WTC11 (cell line): ENCODE data around the gene DNAH11.

Experiments used
- CTCF ChIP-seq: fragments of 200-600 bp; IDR thresholded peaks from 2 replicates; pipeline ENCODE4 v1.8.0; 2022; ENCODE audit warnings: antibody characterized with exemption
- FOXK1 ChIP-seq: sonication (generic); formaldehyde crosslinking; IDR thresholded peaks from 2 replicates; pipeline ENCODE4 v1.8.0; 2022; ENCODE audit warnings: mild to moderate bottlenecking, moderate library complexity, missing genetic modification reagents
- IRF2 ChIP-seq: sonication (generic); formaldehyde crosslinking; IDR thresholded peaks from 2 replicates; pipeline ENCODE4 v1.8.0; 2022; ENCODE audit warnings: low read depth, missing genetic modification reagents, borderline replicate concordance
- JUN ChIP-seq: sonication (generic); formaldehyde crosslinking; IDR thresholded peaks from 2 replicates; pipeline ENCODE4 v1.8.0; 2023; ENCODE audit warnings: mild to moderate bottlenecking, missing genetic modification reagents
- MAX ChIP-seq: sonication (generic); formaldehyde crosslinking; IDR thresholded peaks from 2 replicates; pipeline ENCODE4 v1.8.0; 2022; ENCODE audit warnings: mild to moderate bottlenecking, missing genetic modification reagents
- ZNF423 ChIP-seq: fragments of 250-450 bp; sonication (Bioruptor Pico); IDR thresholded peaks from 2 replicates; pipeline ENCODE4 v2.1.2; 2022; ENCODE audit warnings: mild to moderate bottlenecking, moderate library complexity
- TF ChIP-seq, protein P1 (sequence below): fragments of 250-450 bp; sonication (Bioruptor Pico); IDR thresholded peaks from 2 replicates; pipeline ENCODE4 v2.1.2; 2022; ENCODE audit warnings: mild to moderate bottlenecking, moderate library complexity

DNA sequence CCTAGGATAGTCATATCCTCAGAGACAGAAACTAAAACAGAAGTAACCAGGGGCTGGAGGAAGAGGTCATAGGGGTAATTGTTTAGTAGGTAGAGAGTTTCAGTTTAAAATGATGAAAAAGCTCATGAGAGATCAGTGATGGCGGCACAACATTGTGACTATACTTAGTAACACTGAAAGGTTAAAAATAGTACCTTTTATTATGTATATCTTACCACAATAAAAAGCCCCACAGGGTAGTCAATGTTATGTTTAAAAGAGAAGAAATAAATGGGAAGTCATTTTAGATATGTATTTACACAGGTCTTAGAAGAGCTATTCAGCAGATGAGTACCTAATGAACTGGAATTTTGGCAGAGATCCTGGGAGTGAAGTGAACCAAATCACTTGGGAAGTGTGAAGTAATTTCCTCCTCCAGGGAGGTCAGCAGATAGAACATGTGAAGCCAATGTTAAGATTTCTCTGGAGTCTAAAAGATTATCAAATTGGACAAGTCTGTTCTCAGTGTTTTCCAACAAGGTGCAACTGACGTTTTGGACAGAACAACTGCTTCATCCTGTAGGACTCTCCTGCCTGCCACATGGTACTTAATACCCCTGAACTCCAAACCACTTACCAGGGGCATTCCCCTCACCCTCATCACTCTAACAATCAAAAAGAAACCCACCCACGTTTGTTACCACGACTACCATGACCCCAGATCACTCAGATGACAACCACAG is 396.5 kb downstream of the DNAH11 start:
- TF ChIP-seq JUN (CRISPR knock-in tag), result no peak
- TF ChIP-seq CTCF, result no peak
- no peak for TF ChIP-seq MAX
- TF ChIP-seq IRF2, result no peak
- TF ChIP-seq ZNF423 (CRISPR knock-in tag), result no peak
- no peak for TF ChIP-seq FOXK1 (CRISPR knock-in tag)
- TF ChIP-seq, protein P1, sequence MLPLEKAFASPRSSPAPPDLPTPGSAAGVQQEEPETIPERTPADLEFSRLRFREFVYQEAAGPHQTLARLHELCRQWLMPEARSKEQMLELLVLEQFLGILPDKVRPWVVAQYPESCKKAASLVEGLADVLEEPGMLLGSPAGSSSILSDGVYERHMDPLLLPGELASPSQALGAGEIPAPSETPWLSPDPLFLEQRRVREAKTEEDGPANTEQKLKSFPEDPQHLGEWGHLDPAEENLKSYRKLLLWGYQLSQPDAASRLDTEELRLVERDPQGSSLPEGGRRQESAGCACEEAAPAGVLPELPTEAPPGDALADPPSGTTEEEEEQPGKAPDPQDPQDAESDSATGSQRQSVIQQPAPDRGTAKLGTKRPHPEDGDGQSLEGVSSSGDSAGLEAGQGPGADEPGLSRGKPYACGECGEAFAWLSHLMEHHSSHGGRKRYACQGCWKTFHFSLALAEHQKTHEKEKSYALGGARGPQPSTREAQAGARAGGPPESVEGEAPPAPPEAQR (CRISPR knock-in tag), result no peak
